Panc1 (cell line): ENCODE measurements around the gene MINAR2. TPM values are rescaled to one million over a fixed set of nuclear protein-coding genes. Genes with fewer than 3 reads are reported as not detected.

ENCODE experiments used
- ATAC-seq: fragments of 200-7000 bp; cut with Tn5 transposase; 2 replicates; pipeline ENCODE4 v1.9.1; 2020; ENCODE audit warnings: mild to moderate bottlenecking, moderate library complexity
- BruUV-seq: library from RNA; stranded (reverse); fragments of 400-500 nt; replicated peaks from 2 replicates; lab custom pipeline; 2021; lab: Mats Ljungman, UMichigan
- CTCF ChIA-PET: fragments of 300-600 bp; sonication (Branson Sonifier 250); formaldehyde crosslinking; loops from one replicate; lab custom pipeline; 2022; ENCODE audit warnings: antibody characterized with exemption; lab: Charles Lee
- POLR2A ChIA-PET: fragments of 300-600 bp; sonication (Branson Sonifier 250); formaldehyde crosslinking; loops from one replicate; lab custom pipeline; 2022; ENCODE audit warnings: antibody characterized with exemption; lab: Charles Lee
- DNase-seq: peaks from one replicate; pipeline ENCODE4 v3.0.0-alpha.2; 2010; ENCODE audit warnings: low read depth, low spot score
- H3K27ac ChIP-seq: 2 replicates; pipeline ENCODE4 v1.5.1; 2011; ENCODE audit warnings: mild to moderate bottlenecking, low read length, inconsistent platforms
- H3K27me3 ChIP-seq: fragments of 200-500 bp; sonication (Bioruptor generic); 2 replicates; pipeline ENCODE4 v1.6.0; 2014; ENCODE audit warnings: low read length, inconsistent platforms; ENCODE audit not compliant: control insufficient read depth, insufficient read depth
- H3K36me3 ChIP-seq: fragments of 200-500 bp; sonication (Bioruptor generic); 2 replicates; pipeline ENCODE4 v1.5.1; 2014; ENCODE audit warnings: inconsistent platforms, mild to moderate bottlenecking, low read length, moderate library complexity; ENCODE audit not compliant: control insufficient read depth, insufficient read depth
- H3K4me1 ChIP-seq: 2 replicates; pipeline ENCODE4 v1.5.1; 2011; ENCODE audit warnings: inconsistent platforms, mild to moderate bottlenecking, low read length, moderate library complexity; ENCODE audit not compliant: control insufficient read depth, insufficient read depth
- H3K4me3 ChIP-seq, 2 experiments: 2 replicates each; pipeline ENCODE4 v1.5.1; 2011 to 2012; ENCODE audit warnings: low read depth in 2 of 2, low read length in 2 of 2, mild to moderate bottlenecking in 2 of 2, inconsistent platforms in 1 of 2, moderate library complexity in 1 of 2
- H3K9me3 ChIP-seq: fragments of 200-500 bp; sonication (Bioruptor generic); 2 replicates; pipeline ENCODE4 v1.5.1; 2014; ENCODE audit warnings: low read depth, mild to moderate bottlenecking, inconsistent platforms, low read length, moderate library complexity; ENCODE audit not compliant: control insufficient read depth, insufficient read depth
- CTCF ChIP-seq: fragments of 450-650 bp; IDR thresholded peaks from 2 replicates; pipeline ENCODE4 v1.5.1; 2017; ENCODE audit warnings: mild to moderate bottlenecking
- POLR2AphosphoS5 ChIP-seq: IDR thresholded peaks from 2 replicates; pipeline ENCODE4 v1.6.1; 2012; ENCODE audit warnings: mild to moderate bottlenecking, low read depth, low read length, moderate library complexity
- SIN3A ChIP-seq: IDR thresholded peaks from 2 replicates; pipeline ENCODE4 v1.6.1; 2012; ENCODE audit warnings: low read depth, mild to moderate bottlenecking, low read length, moderate library complexity, borderline replicate concordance; ENCODE audit not compliant: insufficient read depth
- TCF7L2 ChIP-seq: IDR thresholded peaks from 2 replicates; pipeline ENCODE4 v1.6.1; 2011; ENCODE audit warnings: mild to moderate bottlenecking, low read depth, low read length, inconsistent platforms
- in situ Hi-C: cut with HindIII; loops from 2 replicates; pipeline ENCODE4 v1.10.0; 2016; ENCODE audit warnings: low sequenced_read_pairs, low pct_unique_long_range_greater_than_20kb
- intact Hi-C: fragments of 100-400 bp; cut with micrococcal nuclease; formaldehyde crosslinking; loops from one replicate; pipeline ENCODE4 v1.10.0; 2022; ENCODE audit not compliant: unreplicated experiment
- total RNA-seq: library from RNA; stranded (reverse); gene quantifications from one replicate; pipeline ENCODE4 v1.2.1, GENCODE V29; 2021; ENCODE audit not compliant: unreplicated experiment
- TF ChIP-seq, protein P1 (sequence below), 2 experiments: IDR thresholded peaks; 2 replicates each; pipeline ENCODE4 v1.6.1; 2011 to 2012; ENCODE audit warnings: low read depth in 2 of 2, control low read depth in 1 of 2, low read length in 1 of 2, mild to moderate bottlenecking in 1 of 2, moderate library complexity in 1 of 2; ENCODE audit not compliant: insufficient read depth in 1 of 2

Gene MINAR2
- total RNA-seq, 1 experiment from 2014 or later, result not detected

GRCh38 chr5:129767927-129768380, 20.1 kb downstream of the MINAR2 start:
- intact Hi-C loops (loop anchor here (2.0 kb wide), 3 partner anchors 103 to 863 kb away; no protein-coding TSS in a partner anchor), in situ Hi-C loops (no loop called here)
- POLR2A ChIA-PET, result no interaction called here
- CTCF ChIA-PET, result no interaction called here
- DNase-seq (peak; percentile 78), ATAC-seq (peak; percentile 94)
- no peak for TF ChIP-seq SIN3A
- no peak for TF ChIP-seq TCF7L2
- no peak for TF ChIP-seq POLR2AphosphoS5
- TF ChIP-seq CTCF, result peak; percentile 95
- TF ChIP-seq, protein P1, sequence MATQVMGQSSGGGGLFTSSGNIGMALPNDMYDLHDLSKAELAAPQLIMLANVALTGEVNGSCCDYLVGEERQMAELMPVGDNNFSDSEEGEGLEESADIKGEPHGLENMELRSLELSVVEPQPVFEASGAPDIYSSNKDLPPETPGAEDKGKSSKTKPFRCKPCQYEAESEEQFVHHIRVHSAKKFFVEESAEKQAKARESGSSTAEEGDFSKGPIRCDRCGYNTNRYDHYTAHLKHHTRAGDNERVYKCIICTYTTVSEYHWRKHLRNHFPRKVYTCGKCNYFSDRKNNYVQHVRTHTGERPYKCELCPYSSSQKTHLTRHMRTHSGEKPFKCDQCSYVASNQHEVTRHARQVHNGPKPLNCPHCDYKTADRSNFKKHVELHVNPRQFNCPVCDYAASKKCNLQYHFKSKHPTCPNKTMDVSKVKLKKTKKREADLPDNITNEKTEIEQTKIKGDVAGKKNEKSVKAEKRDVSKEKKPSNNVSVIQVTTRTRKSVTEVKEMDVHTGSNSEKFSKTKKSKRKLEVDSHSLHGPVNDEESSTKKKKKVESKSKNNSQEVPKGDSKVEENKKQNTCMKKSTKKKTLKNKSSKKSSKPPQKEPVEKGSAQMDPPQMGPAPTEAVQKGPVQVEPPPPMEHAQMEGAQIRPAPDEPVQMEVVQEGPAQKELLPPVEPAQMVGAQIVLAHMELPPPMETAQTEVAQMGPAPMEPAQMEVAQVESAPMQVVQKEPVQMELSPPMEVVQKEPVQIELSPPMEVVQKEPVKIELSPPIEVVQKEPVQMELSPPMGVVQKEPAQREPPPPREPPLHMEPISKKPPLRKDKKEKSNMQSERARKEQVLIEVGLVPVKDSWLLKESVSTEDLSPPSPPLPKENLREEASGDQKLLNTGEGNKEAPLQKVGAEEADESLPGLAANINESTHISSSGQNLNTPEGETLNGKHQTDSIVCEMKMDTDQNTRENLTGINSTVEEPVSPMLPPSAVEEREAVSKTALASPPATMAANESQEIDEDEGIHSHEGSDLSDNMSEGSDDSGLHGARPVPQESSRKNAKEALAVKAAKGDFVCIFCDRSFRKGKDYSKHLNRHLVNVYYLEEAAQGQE (IDR thresholded peaks at IDR 0.05; ENCODE audit: insufficient read depth in 1 of 2, low read depth in 2 of 2, low read length in 1 of 2), result no peak
- no TSS peak for BruUV-seq
- no peaks in the 10 kb centered on the region for H3K27me3 ChIP-seq
- no peaks in the 10 kb centered on the region for H3K36me3 ChIP-seq
- H3K4me1 ChIP-seq, result no peaks in the 10 kb centered on the region
- no peak overlapping the region for H3K4me3 ChIP-seq
- H3K9me3 ChIP-seq, result no peaks in the 10 kb centered on the region
- no peak overlapping the region for H3K27ac ChIP-seq

DNA sequence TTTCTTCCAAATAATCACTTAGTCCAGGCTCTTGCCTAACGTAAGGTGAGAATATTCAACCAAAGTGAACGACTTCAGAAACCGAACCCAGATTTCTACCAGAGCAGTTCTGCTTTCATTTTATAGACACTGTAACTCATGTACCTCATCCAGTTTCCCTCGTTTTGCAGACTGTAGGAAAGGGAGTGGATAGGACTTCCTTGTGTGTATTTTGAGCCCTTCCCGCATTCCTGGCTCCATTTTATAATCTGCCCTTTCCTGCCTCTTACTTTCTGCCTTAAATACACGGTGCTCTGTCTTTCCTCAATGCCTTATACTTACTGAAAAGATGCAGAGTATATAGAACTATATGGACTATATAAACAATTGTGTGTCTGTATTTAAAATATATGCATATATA, 20.8 kb downstream of the MINAR2 start:
- H3K4me1 ChIP-seq, result no peaks in the 10 kb centered on the region
- intact Hi-C loops, result loop anchor here (2.0 kb wide), 3 partner anchors 104 to 864 kb away; no protein-coding TSS in a partner anchor
- ChIA-PET POLR2A (no interaction called here), CTCF (no interaction called here)
- TF ChIP-seq, protein P1 (IDR thresholded peaks at IDR 0.05; ENCODE audit: insufficient read depth in 1 of 2, low read depth in 2 of 2, low read length in 1 of 2), result no peak
- TF ChIP-seq SIN3A (no peak), TCF7L2 (no peak), POLR2AphosphoS5 (no peak), CTCF (no peak)
- no TSS peak for BruUV-seq
- no peaks in the 10 kb centered on the region for H3K36me3 ChIP-seq
- in situ Hi-C loops, result no loop called here
- ATAC-seq (no peak), DNase-seq (no peak)
- H3K27ac ChIP-seq, result no peak overlapping the region
- no peaks in the 10 kb centered on the region for H3K9me3 ChIP-seq
- H3K27me3 ChIP-seq, result no peaks in the 10 kb centered on the region
- no peak overlapping the region for H3K4me3 ChIP-seq
